ENCODE measurements around the gene CD3D. TPM values are rescaled to one million over a fixed set of nuclear protein-coding genes. Genes with fewer than 3 reads are reported as not detected.

The CD3D gene
- polyA plus RNA-seq, 1 donor from 2014 or later, result not detected

GRCh38 chr11:118341261-118341660 is 1.2 kb downstream of the CD3D start:
- H3K4me3 ChIP-seq (ENCODE audit: low read length), result no peak overlapping the region
- H3K79me2 ChIP-seq (replicated peaks; ENCODE audit: insufficient read depth, low read length), result no peaks in the 10 kb centered on the region
- H3F3A ChIP-seq (ENCODE audit: insufficient read depth, low read length, poor library complexity, severe bottlenecking), result no peaks in the 10 kb centered on the region
- no peak overlapping the region for H2AFZ ChIP-seq (ENCODE audit: low read depth, low read length)
- TF ChIP-seq REST (IDR thresholded peaks at IDR 0.05; ENCODE audit: borderline replicate concordance), result no peak
- TF ChIP-seq TAF1 (IDR thresholded peaks at IDR 0.05; ENCODE audit: low read depth), result no peak
- TF ChIP-seq EZH2 (IDR thresholded peaks at IDR 0.05; ENCODE audit: borderline replicate concordance, insufficient read depth, low read length, poor library complexity, severe bottlenecking), result no peak
- TF ChIP-seq EP300 (conservative IDR thresholded peaks at IDR 0.05; ENCODE audit: poor library complexity, severe bottlenecking), result no peak
- TF ChIP-seq POLR2AphosphoS5 (IDR thresholded peaks at IDR 0.05), result no peak
- no peak for TF ChIP-seq CTCF (IDR thresholded peaks at IDR 0.05; ENCODE audit: poor library complexity, severe bottlenecking)
- no peak for TF ChIP-seq MXI1 (conservative IDR thresholded peaks at IDR 0.05; ENCODE audit: poor library complexity, severe bottlenecking)
- no peak for TF ChIP-seq RAD21 (conservative IDR thresholded peaks at IDR 0.05)
- no peak for TF ChIP-seq SMC3 (conservative IDR thresholded peaks at IDR 0.05; ENCODE audit: poor library complexity)
- peaks cover 3% of the 10 kb centered on the region for H3K27me3 ChIP-seq (ENCODE audit: insufficient read depth, low read depth, low read length)
- no peak overlapping the region for H3K4me2 ChIP-seq (ENCODE audit: low read length)
- no peaks in the 10 kb centered on the region for H3K9me2 ChIP-seq (ENCODE audit: insufficient read depth, low read length)
- no peaks in the 10 kb centered on the region for H3K9me3 ChIP-seq (ENCODE audit: low read length)
- H3K27ac ChIP-seq (ENCODE audit: low read length), result no peak overlapping the region
- H4K20me1 ChIP-seq (ENCODE audit: insufficient read depth), result no peaks in the 10 kb centered on the region
- no peaks in the 10 kb centered on the region for H3K36me3 ChIP-seq (ENCODE audit: insufficient read depth, low read length)
- H3K9ac ChIP-seq (ENCODE audit: low read length), result no peak overlapping the region

GRCh38 chr11:118340449-118340848 is 2.1 kb downstream of the CD3D start:
- H3K9me2 ChIP-seq (ENCODE audit: insufficient read depth, low read length), result no peaks in the 10 kb centered on the region
- no peaks in the 10 kb centered on the region for H3F3A ChIP-seq (ENCODE audit: insufficient read depth, low read length, poor library complexity, severe bottlenecking)
- H3K36me3 ChIP-seq (ENCODE audit: insufficient read depth, low read length), result no peaks in the 10 kb centered on the region
- no peak overlapping the region for H3K4me2 ChIP-seq (ENCODE audit: low read length)
- H3K27ac ChIP-seq (ENCODE audit: low read length), result no peak overlapping the region
- H3K9me3 ChIP-seq (ENCODE audit: low read length), result no peaks in the 10 kb centered on the region
- H3K27me3 ChIP-seq (ENCODE audit: insufficient read depth, low read depth, low read length), result peaks cover under 1% of the 10 kb centered on the region
- H3K79me2 ChIP-seq (replicated peaks; ENCODE audit: insufficient read depth, low read length), result no peaks in the 10 kb centered on the region
- no peak overlapping the region for H2AFZ ChIP-seq (ENCODE audit: low read depth, low read length)
- no peak overlapping the region for H3K4me3 ChIP-seq (ENCODE audit: low read length)
- H3K9ac ChIP-seq (ENCODE audit: low read length), result no peak overlapping the region
- no peaks in the 10 kb centered on the region for H4K20me1 ChIP-seq (ENCODE audit: insufficient read depth)
- TF ChIP-seq CTCF (IDR thresholded peaks at IDR 0.05; ENCODE audit: poor library complexity, severe bottlenecking), result no peak
- TF ChIP-seq EZH2 (IDR thresholded peaks at IDR 0.05; ENCODE audit: borderline replicate concordance, insufficient read depth, low read length, poor library complexity, severe bottlenecking), result no peak
